GM23338 (cell line): ENCODE results near the gene TBC1D32. TPM values are rescaled to one million over a fixed set of nuclear protein-coding genes. Genes with fewer than 3 reads are reported as not detected.

Experiments used
- ATAC-seq: fragments of 200-7000 bp; cut with Tn5 transposase; 3 replicates; pipeline ENCODE4 v1.9.1; 2020
- DNase-seq: peaks from one replicate; pipeline ENCODE4 v3.0.0-alpha.2; 2015; ENCODE audit warnings: low spot score
- H2AFZ ChIP-seq: fragments of 200-600 bp; sonication (generic); 2 replicates; pipeline ENCODE4 v1.8.0; 2016; ENCODE audit warnings: antibody characterized with exemption, mild to moderate bottlenecking, moderate library complexity
- H3F3A ChIP-seq: fragments of 200-600 bp; sonication (generic); replicated peaks from 2 replicates; pipeline ENCODE4 v1.8.0; 2017; ENCODE audit warnings: antibody characterized with exemption, mixed run types, low read depth
- H3K27ac ChIP-seq: fragments of 200-600 bp; sonication (generic); 2 replicates; pipeline ENCODE4 v1.6.1; 2016; ENCODE audit warnings: low read depth
- H3K27me3 ChIP-seq: fragments of 200-600 bp; sonication (generic); 2 replicates; pipeline ENCODE4 v1.8.0; 2016; ENCODE audit warnings: mild to moderate bottlenecking, mixed run types, moderate library complexity; ENCODE audit not compliant: insufficient read depth
- H3K36me3 ChIP-seq: fragments of 200-600 bp; sonication (generic); 2 replicates; pipeline ENCODE4 v1.8.0; 2016; ENCODE audit warnings: mild to moderate bottlenecking; ENCODE audit not compliant: insufficient read depth
- H3K4me1 ChIP-seq: fragments of 200-600 bp; sonication (generic); 2 replicates; pipeline ENCODE4 v1.8.0; 2016; ENCODE audit warnings: mild to moderate bottlenecking, moderate library complexity; ENCODE audit not compliant: insufficient read depth
- H3K4me2 ChIP-seq: fragments of 200-600 bp; sonication (generic); 2 replicates; pipeline ENCODE4 v1.7.1; 2017; ENCODE audit warnings: mixed run types
- H3K4me3 ChIP-seq: fragments of 200-600 bp; sonication (generic); 2 replicates; pipeline ENCODE4 v1.6.1; 2016; ENCODE audit warnings: mixed run types
- H3K79me2 ChIP-seq: fragments of 200-600 bp; sonication (generic); replicated peaks from 2 replicates; pipeline ENCODE4 v1.8.0; 2017; ENCODE audit warnings: mild to moderate bottlenecking; ENCODE audit not compliant: insufficient read depth
- H3K9me2 ChIP-seq: fragments of 200-600 bp; sonication (generic); 2 replicates; pipeline ENCODE4 v1.8.0; 2017; ENCODE audit not compliant: insufficient read depth
- H4K20me1 ChIP-seq: fragments of 200-600 bp; sonication (generic); replicated peaks from 2 replicates; pipeline ENCODE4 v1.8.0; 2017; ENCODE audit warnings: mild to moderate bottlenecking; ENCODE audit not compliant: insufficient read depth
- H3K27ac Mint-ChIP-seq: 2 replicates; pipeline ENCODE4 v1.8.0; 2020; ENCODE audit warnings: inconsistent platforms, mild to moderate bottlenecking, moderate library complexity, mixed read lengths
- H3K27me3 Mint-ChIP-seq: 3 replicates; pipeline ENCODE4 v1.8.0; 2022; ENCODE audit warnings: low read depth, mild to moderate bottlenecking, moderate library complexity, mixed read lengths, inconsistent platforms; ENCODE audit not compliant: insufficient read depth, poor library complexity
- H3K36me3 Mint-ChIP-seq: 3 replicates; pipeline ENCODE4 v1.8.0; 2021; ENCODE audit warnings: low read depth, mild to moderate bottlenecking, inconsistent platforms, moderate library complexity, mixed read lengths
- H3K4me1 Mint-ChIP-seq: 3 replicates; pipeline ENCODE4 v1.8.0; 2020; ENCODE audit warnings: mild to moderate bottlenecking, inconsistent platforms, mixed read lengths
- H3K4me3 Mint-ChIP-seq: 3 replicates; pipeline ENCODE4 v1.8.0; 2021; ENCODE audit warnings: moderate library complexity, mild to moderate bottlenecking, inconsistent platforms, mixed read lengths
- H3K9me3 Mint-ChIP-seq: 3 replicates; pipeline ENCODE4 v1.8.0; 2020; ENCODE audit warnings: moderate library complexity, mild to moderate bottlenecking, inconsistent platforms, mixed read lengths
- CREB1 ChIP-seq: fragments of 250-450 bp; sonication (Bioruptor Pico); IDR thresholded peaks from 2 replicates; pipeline ENCODE4 v1.5.0; 2020; ENCODE audit warnings: low read depth, mild to moderate bottlenecking, moderate library complexity
- EZH2 ChIP-seq: fragments of 200-600 bp; sonication (generic); IDR thresholded peaks from one replicate; pipeline ENCODE4 v1.8.0; 2017; ENCODE audit warnings: antibody characterized with exemption, mild to moderate bottlenecking, low read depth; ENCODE audit not compliant: unreplicated experiment
- EZH2phosphoT487 ChIP-seq: fragments of 200-600 bp; sonication (generic); IDR thresholded peaks from one replicate; pipeline ENCODE4 v1.8.1; 2018; ENCODE audit warnings: antibody characterized with exemption; ENCODE audit not compliant: unreplicated experiment
- JUNB ChIP-seq: IDR thresholded peaks from one replicate; pipeline ENCODE4 v1.6.1; 2016; ENCODE audit warnings: antibody characterized with exemption; ENCODE audit not compliant: unreplicated experiment
- NANOG ChIP-seq: IDR thresholded peaks from 2 replicates; pipeline ENCODE4 v1.6.1; 2016; ENCODE audit warnings: antibody characterized with exemption, borderline replicate concordance
- POLR2AphosphoS5 ChIP-seq: IDR thresholded peaks from 2 replicates; pipeline ENCODE4 v1.6.1; 2016; ENCODE audit warnings: antibody characterized with exemption, low read depth
- STAT1 ChIP-seq: IDR thresholded peaks from one replicate; pipeline ENCODE4 v1.6.1; 2016; ENCODE audit warnings: antibody characterized with exemption; ENCODE audit not compliant: unreplicated experiment
- ZNF114 ChIP-seq: fragments of 250-450 bp; sonication (Bioruptor Pico); IDR thresholded peaks from 2 replicates; pipeline ENCODE4 v1.5.0; 2020; ENCODE audit warnings: mild to moderate bottlenecking, moderate library complexity
- ZNF331 ChIP-seq: fragments of 250-450 bp; sonication (Bioruptor Pico); IDR thresholded peaks from 2 replicates; pipeline ENCODE4 v1.5.0; 2020; ENCODE audit warnings: low read depth, mild to moderate bottlenecking, moderate library complexity
- polyA plus RNA-seq: library from polyadenylated mRNA; unstranded; fragments of >200 nt; fragmentation: Nextera tagmentation; extraction: Ambion mirVana; gene quantifications from 2 replicates; pipeline ENCODE4 v1.2.1, GENCODE V29; 2016
- total RNA-seq: library from RNA; depleted of rRNA; stranded (reverse); fragments of >200 nt; shearing (Covaris generic); gene quantifications from 2 replicates; pipeline ENCODE4 v1.2.3, GENCODE V29; 2014
- TF ChIP-seq, protein P1 (sequence below), 2 experiments: fragments of 200-600 bp in 1 of 2; sonication (generic) in 1 of 2; conservative IDR thresholded peaks; 2 replicates each; pipeline versions ENCODE4 v1.5.1 to v1.6.1; 2016 to 2017; ENCODE audit warnings: antibody characterized with exemption in 2 of 2, low read depth in 2 of 2, mild to moderate bottlenecking in 2 of 2, moderate library complexity in 1 of 2
- TF ChIP-seq, protein P2 (sequence below): IDR thresholded peaks from 2 replicates; pipeline ENCODE4 v1.6.1; 2016; ENCODE audit warnings: antibody characterized with exemption
- TF ChIP-seq, protein P3 (sequence below): fragments of 250-450 bp; sonication (Bioruptor Pico); IDR thresholded peaks from 2 replicates; pipeline ENCODE4 v1.5.0; 2020; ENCODE audit warnings: mild to moderate bottlenecking, moderate library complexity
- TF ChIP-seq, protein P4 (sequence below): IDR thresholded peaks from one replicate; pipeline ENCODE4 v1.6.1; 2018; ENCODE audit warnings: antibody characterized with exemption; ENCODE audit not compliant: unreplicated experiment

The TBC1D32 gene
- total and polyA plus RNA-seq, 2 experiments from 2014 or later, result 8.9 to 10.4 TPM

DNA sequence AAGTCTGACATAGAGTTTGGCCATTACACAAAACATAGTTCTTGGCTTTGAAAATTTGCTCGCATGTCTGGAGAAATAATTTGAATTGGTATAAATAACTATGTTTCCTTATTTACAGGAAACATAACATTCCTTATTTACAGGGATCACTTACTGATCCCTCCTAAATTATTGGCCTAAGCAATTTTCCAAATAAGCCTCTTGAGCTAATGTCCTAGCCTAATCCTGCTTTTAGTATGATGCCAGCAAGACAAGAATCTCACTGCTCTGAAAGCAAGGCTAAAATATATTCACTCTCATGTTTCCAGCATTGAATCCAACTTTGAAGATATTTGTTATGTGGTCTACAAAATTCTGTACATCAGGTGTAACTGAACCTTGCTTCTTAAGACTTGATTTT lies 4.1 kb upstream of the TBC1D32 start:
- Mint-ChIP-seq H3K27ac (no peak overlapping the region), H3K4me1 (peaks cover 6% of the 10 kb centered on the region; the same call in 2 of the 3 replicates), H3K27me3 (peaks cover 4% of the 10 kb centered on the region), H3K36me3 (no peaks in the 10 kb centered on the region), H3K9me3 (no peaks in the 10 kb centered on the region; the same call in 1 of the 3 replicates), H3K4me3 (no peak overlapping the region)
- Histone ChIP-seq H3K36me3 (no peaks in the 10 kb centered on the region), H3K4me2 (no peak overlapping the region), H4K20me1 (no peaks in the 10 kb centered on the region), H3K27ac (no peak overlapping the region), H2AFZ (no peak overlapping the region), H3K27me3 (no peaks in the 10 kb centered on the region), H3F3A (no peaks in the 10 kb centered on the region), H3K4me1 (peaks cover 4% of the 10 kb centered on the region; the same call in 1 of the 2 replicates), H3K4me3 (no peak overlapping the region), H3K79me2 (0 out of 2 replicates have a peak, but pooled peaks cover 4% of the 10 kb centered on the region), H3K9me2 (no peaks in the 10 kb centered on the region)
- no peak for ATAC-seq
- no peak for TF ChIP-seq POLR2AphosphoS5
- no peak for TF ChIP-seq CREB1 (CRISPR knock-in tag)
- TF ChIP-seq JUNB, result no peak
- TF ChIP-seq, protein P1, sequence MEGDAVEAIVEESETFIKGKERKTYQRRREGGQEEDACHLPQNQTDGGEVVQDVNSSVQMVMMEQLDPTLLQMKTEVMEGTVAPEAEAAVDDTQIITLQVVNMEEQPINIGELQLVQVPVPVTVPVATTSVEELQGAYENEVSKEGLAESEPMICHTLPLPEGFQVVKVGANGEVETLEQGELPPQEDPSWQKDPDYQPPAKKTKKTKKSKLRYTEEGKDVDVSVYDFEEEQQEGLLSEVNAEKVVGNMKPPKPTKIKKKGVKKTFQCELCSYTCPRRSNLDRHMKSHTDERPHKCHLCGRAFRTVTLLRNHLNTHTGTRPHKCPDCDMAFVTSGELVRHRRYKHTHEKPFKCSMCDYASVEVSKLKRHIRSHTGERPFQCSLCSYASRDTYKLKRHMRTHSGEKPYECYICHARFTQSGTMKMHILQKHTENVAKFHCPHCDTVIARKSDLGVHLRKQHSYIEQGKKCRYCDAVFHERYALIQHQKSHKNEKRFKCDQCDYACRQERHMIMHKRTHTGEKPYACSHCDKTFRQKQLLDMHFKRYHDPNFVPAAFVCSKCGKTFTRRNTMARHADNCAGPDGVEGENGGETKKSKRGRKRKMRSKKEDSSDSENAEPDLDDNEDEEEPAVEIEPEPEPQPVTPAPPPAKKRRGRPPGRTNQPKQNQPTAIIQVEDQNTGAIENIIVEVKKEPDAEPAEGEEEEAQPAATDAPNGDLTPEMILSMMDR (conservative IDR thresholded peaks at IDR 0.05; ENCODE audit: low read depth in 2 of 2), result no peak
- TF ChIP-seq, protein P2, sequence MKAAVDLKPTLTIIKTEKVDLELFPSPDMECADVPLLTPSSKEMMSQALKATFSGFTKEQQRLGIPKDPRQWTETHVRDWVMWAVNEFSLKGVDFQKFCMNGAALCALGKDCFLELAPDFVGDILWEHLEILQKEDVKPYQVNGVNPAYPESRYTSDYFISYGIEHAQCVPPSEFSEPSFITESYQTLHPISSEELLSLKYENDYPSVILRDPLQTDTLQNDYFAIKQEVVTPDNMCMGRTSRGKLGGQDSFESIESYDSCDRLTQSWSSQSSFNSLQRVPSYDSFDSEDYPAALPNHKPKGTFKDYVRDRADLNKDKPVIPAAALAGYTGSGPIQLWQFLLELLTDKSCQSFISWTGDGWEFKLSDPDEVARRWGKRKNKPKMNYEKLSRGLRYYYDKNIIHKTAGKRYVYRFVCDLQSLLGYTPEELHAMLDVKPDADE, result no peak
- no peak for TF ChIP-seq ZNF114 (CRISPR knock-in tag)
- TF ChIP-seq, protein P3, sequence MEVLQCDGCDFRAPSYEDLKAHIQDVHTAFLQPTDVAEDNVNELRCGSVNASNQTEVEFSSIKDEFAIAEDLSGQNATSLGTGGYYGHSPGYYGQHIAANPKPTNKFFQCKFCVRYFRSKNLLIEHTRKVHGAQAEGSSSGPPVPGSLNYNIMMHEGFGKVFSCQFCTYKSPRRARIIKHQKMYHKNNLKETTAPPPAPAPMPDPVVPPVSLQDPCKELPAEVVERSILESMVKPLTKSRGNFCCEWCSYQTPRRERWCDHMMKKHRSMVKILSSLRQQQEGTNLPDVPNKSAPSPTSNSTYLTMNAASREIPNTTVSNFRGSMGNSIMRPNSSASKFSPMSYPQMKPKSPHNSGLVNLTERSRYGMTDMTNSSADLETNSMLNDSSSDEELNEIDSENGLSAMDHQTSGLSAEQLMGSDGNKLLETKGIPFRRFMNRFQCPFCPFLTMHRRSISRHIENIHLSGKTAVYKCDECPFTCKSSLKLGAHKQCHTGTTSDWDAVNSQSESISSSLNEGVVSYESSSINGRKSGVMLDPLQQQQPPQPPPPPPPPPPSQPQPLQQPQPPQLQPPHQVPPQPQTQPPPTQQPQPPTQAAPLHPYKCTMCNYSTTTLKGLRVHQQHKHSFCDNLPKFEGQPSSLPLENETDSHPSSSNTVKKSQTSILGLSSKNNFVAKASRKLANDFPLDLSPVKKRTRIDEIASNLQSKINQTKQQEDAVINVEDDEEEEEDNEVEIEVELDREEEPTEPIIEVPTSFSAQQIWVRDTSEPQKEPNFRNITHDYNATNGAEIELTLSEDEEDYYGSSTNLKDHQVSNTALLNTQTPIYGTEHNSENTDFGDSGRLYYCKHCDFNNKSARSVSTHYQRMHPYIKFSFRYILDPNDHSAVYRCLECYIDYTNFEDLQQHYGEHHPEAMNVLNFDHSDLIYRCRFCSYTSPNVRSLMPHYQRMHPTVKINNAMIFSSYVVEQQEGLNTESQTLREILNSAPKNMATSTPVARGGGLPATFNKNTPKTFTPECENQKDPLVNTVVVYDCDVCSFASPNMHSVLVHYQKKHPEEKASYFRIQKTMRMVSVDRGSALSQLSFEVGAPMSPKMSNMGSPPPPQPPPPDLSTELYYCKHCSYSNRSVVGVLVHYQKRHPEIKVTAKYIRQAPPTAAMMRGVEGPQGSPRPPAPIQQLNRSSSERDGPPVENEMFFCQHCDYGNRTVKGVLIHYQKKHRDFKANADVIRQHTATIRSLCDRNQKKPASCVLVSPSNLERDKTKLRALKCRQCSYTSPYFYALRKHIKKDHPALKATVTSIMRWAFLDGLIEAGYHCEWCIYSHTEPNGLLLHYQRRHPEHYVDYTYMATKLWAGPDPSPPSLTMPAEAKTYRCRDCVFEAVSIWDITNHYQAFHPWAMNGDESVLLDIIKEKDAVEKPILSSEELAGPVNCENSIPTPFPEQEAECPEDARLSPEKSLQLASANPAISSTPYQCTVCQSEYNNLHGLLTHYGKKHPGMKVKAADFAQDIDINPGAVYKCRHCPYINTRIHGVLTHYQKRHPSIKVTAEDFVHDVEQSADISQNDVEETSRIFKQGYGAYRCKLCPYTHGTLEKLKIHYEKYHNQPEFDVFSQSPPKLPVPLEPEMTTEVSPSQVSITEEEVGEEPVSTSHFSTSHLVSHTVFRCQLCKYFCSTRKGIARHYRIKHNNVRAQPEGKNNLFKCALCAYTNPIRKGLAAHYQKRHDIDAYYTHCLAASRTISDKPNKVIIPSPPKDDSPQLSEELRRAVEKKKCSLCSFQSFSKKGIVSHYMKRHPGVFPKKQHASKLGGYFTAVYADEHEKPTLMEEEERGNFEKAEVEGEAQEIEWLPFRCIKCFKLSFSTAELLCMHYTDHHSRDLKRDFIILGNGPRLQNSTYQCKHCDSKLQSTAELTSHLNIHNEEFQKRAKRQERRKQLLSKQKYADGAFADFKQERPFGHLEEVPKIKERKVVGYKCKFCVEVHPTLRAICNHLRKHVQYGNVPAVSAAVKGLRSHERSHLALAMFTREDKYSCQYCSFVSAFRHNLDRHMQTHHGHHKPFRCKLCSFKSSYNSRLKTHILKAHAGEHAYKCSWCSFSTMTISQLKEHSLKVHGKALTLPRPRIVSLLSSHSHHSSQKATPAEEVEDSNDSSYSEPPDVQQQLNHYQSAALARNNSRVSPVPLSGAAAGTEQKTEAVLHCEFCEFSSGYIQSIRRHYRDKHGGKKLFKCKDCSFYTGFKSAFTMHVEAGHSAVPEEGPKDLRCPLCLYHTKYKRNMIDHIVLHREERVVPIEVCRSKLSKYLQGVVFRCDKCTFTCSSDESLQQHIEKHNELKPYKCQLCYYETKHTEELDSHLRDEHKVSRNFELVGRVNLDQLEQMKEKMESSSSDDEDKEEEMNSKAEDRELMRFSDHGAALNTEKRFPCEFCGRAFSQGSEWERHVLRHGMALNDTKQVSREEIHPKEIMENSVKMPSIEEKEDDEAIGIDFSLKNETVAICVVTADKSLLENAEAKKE (CRISPR knock-in tag), result no peak
- no peak for TF ChIP-seq EZH2
- no peak for TF ChIP-seq EZH2phosphoT487
- no peak for TF ChIP-seq STAT1
- no peak for TF ChIP-seq NANOG
- TF ChIP-seq ZNF331 (CRISPR knock-in tag), result no peak
- TF ChIP-seq, protein P4, sequence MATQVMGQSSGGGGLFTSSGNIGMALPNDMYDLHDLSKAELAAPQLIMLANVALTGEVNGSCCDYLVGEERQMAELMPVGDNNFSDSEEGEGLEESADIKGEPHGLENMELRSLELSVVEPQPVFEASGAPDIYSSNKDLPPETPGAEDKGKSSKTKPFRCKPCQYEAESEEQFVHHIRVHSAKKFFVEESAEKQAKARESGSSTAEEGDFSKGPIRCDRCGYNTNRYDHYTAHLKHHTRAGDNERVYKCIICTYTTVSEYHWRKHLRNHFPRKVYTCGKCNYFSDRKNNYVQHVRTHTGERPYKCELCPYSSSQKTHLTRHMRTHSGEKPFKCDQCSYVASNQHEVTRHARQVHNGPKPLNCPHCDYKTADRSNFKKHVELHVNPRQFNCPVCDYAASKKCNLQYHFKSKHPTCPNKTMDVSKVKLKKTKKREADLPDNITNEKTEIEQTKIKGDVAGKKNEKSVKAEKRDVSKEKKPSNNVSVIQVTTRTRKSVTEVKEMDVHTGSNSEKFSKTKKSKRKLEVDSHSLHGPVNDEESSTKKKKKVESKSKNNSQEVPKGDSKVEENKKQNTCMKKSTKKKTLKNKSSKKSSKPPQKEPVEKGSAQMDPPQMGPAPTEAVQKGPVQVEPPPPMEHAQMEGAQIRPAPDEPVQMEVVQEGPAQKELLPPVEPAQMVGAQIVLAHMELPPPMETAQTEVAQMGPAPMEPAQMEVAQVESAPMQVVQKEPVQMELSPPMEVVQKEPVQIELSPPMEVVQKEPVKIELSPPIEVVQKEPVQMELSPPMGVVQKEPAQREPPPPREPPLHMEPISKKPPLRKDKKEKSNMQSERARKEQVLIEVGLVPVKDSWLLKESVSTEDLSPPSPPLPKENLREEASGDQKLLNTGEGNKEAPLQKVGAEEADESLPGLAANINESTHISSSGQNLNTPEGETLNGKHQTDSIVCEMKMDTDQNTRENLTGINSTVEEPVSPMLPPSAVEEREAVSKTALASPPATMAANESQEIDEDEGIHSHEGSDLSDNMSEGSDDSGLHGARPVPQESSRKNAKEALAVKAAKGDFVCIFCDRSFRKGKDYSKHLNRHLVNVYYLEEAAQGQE, result no peak
- no peak for DNase-seq
